DMS153 (cell line): ENCODE results near the gene ATP8B1.

Experiments used
- DNase-seq: peaks from one replicate; lab custom pipeline; 2025; lab: John Stamatoyannopoulos, UW

Gene ATP8B1

DNA sequence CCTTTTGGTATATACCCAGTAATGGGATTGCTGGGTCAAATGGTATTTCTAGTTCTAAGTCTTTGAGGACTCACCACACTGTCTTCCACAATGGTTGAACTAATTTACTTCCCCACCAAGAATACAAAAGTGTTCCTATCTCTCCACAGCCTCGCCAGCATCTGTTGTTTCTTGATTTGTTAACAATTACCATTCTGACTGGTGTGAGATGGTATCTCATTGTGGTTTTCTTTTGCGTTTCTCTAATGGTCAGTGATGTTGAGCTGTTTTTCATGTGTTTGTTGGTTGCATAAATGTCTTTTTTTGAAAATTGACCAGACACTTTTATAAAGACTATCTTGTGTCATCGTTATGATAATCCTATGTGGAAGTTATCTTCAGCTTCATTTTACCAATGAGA, 16.0 kb upstream of the ATP8B1 start:
- no peak for DNase-seq

GRCh38 chr18:57816208-57816954, 13.3 kb upstream of the ATP8B1 start:
- DNase-seq = no peak

DNA sequence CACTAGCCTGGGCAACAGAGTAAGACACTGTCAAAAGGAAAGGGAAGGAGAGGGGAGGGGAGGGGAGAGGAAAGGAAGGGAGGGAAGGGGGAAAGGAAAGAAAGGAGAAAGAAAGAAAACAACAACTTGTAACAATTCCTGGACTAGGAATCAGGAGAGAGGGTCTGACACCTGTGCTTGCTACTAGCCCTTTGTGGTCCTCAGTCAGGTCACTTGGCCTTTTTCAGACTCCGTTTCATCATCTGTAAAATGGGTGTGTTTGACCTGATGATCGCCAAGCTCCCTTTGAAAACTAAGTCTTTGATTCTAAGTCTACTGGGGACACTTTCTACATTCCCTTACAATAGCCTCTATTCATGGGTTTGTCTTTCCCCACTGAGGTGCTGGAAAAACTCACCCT, 11.4 kb upstream of the ATP8B1 start:
- DNase-seq = no peak

DNA sequence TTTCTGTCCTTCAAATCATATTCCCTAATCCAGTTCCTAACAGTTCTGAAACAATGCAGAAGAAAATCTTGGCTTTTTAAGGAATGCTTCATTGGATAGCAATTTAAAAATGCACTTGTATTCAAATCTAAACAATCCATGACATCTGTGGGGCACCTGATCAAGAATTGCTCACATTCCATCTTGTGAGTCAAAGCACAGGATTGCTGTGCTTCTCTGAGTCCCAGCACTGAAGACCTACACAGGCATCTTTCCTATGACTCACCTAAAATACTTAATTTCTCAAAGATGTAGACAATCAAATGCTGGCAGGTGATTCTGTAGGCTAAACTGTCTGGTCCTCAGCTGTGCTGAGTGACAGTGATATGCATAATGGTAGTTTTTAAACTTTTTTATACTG, 10.1 kb upstream of the ATP8B1 start:
- no peak for DNase-seq

DNA sequence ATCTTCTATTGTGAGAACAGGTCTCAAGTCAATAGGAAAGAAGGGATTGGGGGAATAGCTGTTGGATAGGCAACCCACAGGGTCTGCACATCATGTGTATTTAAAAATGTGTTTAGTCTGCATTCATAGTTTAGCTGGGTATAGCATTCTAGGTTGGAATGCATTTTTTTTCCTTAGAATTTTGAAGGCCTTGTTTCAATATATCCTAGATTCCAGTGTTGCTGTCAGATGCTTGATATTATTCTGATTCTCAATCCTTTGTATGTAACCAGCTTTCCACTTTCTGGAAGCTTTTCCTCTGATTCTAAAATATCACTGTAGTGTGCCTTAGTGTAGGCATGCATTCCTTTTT, 9.0 kb upstream of the ATP8B1 start:
- DNase-seq = no peak

- DNase-seq = no peak
Observed at GRCh38 chr18:57811477-57812125, 8.5 kb upstream of the ATP8B1 start.

DNA sequence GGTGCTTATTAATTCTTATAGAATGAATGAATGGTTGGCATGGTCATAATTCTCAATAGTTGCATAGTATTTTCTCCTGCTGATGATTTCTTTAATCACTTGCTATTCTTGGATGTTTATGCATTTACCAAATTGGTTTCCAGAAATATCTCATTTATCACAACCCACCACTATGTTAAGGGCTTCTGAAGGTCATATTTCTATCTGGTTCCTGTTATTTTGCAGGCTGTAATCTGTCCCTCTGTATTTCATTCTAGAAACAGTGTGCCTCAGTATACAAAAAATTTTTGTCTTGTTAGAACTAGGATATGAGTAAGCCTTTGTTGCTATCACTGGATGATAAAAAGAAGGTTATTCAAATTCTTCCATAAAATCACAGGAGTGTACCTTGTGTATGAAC, 6.1 kb upstream of the ATP8B1 start:
- no peak for DNase-seq

- DNase-seq = no peak
Observed at GRCh38 chr18:57807336-57808117, 4.4 kb upstream of the ATP8B1 start.

- no peak for DNase-seq
Observed at GRCh38 chr18:57806978-57807285, 3.8 kb upstream of the ATP8B1 start.

DNA sequence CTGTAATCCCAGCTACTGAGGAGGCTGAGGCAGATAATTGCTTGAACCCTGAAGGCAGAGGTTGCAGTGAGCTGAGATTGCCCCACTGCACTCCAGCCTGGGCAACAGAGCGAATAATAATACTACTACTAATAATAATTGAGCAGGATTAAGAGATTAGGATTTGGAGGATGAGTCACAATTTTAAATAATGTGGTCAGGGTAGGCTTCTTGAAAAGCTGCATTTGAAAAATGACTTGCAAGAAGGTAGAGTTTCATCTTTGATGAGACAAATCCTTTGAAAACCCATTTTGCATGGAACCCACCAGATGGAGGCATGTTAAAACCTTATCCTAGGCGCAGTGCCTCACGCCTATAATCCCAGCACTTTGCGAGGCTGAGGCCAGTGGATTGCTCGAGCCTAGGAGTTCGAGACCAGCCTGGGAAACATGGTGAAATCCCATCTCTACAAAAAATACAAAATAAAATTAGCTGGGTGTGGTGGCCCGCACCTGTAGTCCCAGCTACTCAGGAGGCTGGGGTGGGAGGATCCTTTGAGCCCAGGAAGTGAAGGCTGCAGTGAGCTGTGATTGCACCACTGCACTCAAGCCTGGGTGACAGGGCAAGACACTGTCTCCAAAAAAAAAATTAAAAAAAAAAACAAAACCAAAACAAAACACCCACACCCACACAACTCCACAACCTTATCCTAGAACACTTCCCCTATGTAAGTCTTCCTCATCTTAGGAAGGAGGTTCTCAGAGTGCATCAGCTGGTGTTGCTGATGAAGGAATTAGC, 3.3 kb upstream of the ATP8B1 start:
- DNase-seq = no peak

GRCh38 chr18:57805117-57805516, 2.0 kb upstream of the ATP8B1 start:
- DNase-seq = no peak

DNA sequence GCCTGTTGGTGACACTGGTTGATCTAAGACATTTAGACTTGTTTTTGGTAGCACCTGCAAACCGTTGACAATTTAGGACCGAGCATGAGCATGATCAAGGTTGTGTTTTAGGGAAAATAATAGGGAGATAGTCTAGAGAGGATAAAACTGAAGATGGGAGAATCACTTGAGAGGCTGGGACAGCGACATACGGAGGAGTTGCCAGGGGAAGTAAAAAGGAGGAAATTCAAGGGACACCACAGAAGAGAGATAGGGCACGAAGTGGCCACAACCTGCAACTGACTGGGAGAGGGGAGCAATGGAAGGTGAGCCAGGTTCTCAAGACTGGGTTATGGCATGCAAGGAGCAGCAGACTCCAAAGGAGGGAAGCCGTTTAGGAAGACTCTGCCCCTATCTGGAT, 1.4 kb upstream of the ATP8B1 start:
- DNase-seq = no peak

- DNase-seq = no peak
Observed at GRCh38 chr18:57802213-57803102, 657 bp downstream of the ATP8B1 start.

DNA sequence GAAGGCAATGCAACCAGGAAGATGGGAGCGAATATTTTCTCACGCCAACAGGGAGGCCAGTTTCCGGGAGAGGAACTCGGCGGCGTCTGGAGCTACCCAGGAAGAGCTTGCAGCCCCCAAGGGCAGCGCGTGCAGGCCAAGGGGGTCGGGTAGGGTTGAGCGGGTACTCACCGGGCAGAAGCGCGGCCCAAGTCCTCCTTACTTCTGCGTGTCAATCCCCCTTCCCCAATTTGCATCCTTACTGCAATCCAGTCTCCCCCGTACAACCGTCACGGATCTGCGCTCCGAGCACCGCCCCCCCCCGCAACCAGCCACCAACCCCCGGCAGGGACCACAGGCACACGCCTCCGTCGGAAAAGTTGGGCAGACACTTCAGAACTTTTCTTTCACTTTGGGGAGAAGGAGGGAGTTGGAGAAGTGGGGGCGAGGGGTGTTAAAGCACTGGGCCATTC, 1.3 kb downstream of the ATP8B1 start:
- DNase-seq = no peak

DNA sequence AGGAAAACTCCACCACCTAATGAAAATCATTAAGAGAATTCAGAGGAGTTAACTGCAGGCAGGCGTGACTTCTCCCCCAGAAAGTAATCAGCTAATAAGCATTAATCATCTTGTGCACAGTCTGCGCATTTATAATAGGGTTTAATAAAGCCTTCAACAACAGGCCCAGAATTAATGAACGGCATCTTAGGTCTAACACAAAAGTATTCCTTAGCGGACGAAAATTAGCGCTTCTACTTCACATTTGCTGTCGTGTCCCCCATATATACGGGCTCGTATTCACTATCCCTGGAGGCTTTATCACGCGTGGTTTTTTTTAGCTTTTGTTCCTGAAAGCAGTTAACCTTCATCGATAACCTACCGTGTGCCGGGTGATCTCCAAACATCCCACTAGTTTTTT, 1.8 kb downstream of the ATP8B1 start:
- DNase-seq = no peak

DNA sequence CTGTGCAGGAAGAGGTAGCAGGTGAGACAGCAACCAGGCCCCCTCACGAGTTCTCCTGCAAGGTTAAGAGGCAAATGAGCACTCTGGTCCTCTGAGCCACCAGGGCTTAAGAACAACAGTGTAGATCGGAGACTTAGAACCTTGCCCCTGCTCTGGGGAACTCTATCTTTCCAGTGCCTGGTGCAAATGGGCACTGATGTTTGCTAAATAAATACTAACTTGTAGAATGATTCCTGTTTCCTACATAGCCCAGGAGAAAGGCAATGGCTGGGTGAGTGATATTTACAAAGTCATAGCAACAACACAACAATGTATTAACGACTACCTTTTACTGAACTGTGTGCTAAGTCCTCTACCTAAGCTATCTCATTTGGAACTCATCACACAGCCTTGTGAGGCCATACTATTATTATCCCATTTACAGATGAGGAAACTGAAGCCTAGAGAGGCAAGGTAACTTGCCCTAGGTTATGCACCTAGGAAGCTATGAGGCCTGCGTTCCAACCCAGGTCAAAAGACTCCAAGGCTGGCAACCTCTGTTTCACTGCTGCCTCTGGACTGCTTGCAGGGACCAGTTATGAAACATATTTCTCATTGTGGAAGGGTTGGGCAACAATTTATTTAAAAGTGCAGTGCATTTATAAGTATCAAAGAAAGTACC, 4.3 kb downstream of the ATP8B1 start:
- peak; percentile 41 for DNase-seq

GRCh38 chr18:57797209-57797651, 5.9 kb downstream of the ATP8B1 start:
- peak; percentile 97 for DNase-seq

- DNase-seq = no peak
Observed at GRCh38 chr18:57794951-57795728, 8.0 kb downstream of the ATP8B1 start.

DNA sequence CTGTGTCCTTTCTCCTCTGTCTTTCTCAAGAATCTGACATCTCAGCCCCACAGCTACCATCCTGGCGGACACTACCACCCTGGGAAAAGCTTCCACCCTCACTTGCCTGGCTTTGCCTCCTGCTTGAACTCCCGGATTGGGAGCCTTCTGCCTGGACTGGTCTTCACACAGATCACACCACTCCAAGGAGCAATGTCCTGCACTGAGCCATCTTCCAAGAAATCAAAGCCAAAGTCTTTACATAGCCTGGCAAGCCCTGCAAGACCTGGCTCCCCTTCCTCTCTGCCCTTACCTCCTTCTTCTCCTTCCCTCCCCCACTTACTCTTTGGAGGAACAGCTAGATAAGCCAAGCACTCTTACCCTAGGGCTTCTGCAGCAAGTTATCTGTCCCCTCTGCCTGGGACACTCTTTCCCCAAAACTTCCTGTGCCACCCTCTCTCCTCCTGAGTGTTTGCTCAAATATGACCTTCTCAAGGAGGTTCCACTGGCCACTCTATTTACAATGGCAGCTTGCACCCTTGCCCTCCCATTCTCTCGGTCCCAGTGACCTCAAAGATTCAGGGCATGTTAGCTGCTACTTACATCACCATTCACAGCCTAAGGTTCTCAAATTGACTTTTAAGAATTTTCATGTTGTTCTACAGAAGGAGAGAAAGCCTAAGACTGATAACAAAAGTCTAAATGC, 9.7 kb downstream of the ATP8B1 start:
- DNase-seq = no peak
